CD4-positive, alpha-beta T cell treated with Interleukin-17A for 4 hours (primary cell): ENCODE results near the gene LHFPL6.

Experiments
- DNase-seq: peaks from one replicate; pipeline ENCODE4 v3.0.0-alpha.2; 2020; ENCODE audit warnings: mixed read lengths

The LHFPL6 gene

GRCh38 chr13:39602614-39603366 lies at the start of gene LHFPL6:
Gene LHFPL6, minus strand, starts transcription at chr13:39603193.
- peak; percentile 39 for DNase-seq

- no peak for DNase-seq
These were observed 43.1 kb upstream of the LHFPL6 start for GRCh38 chr13:39646122-39646521.

GRCh38 chr13:39641645-39642044 lies 38.7 kb upstream of the LHFPL6 start:
- DNase-seq, result no peak

- DNase-seq, result no peak
These were observed 34.9 kb upstream of the LHFPL6 start for GRCh38 chr13:39637890-39638289.

GRCh38 chr13:39635564-39635963 lies 32.6 kb upstream of the LHFPL6 start:
- DNase-seq, result no peak

- no peak for DNase-seq
These were observed 30.0 kb upstream of the LHFPL6 start for GRCh38 chr13:39632994-39633393.

- no peak for DNase-seq
These were observed 28.3 kb upstream of the LHFPL6 start for GRCh38 chr13:39631307-39631706.

- no peak for DNase-seq
These were observed 20.5 kb upstream of the LHFPL6 start for GRCh38 chr13:39623466-39623865.

GRCh38 chr13:39618561-39618960 lies 15.6 kb upstream of the LHFPL6 start:
- no peak for DNase-seq

GRCh38 chr13:39616087-39616694 lies 13.2 kb upstream of the LHFPL6 start:
- DNase-seq, result peak; percentile 51

GRCh38 chr13:39612023-39612637 lies 9.1 kb upstream of the LHFPL6 start:
- DNase-seq, result peak; percentile 68

GRCh38 chr13:39607876-39608275 lies 4.9 kb upstream of the LHFPL6 start:
- no peak for DNase-seq

GRCh38 chr13:39605677-39606320 lies 2.8 kb upstream of the LHFPL6 start:
- DNase-seq, result no peak

GRCh38 chr13:39604756-39605155 lies 1.8 kb upstream of the LHFPL6 start:
- no peak for DNase-seq

GRCh38 chr13:39603424-39603947 lies 493 bp upstream of the LHFPL6 start:
- no peak for DNase-seq

- no peak for DNase-seq
These were observed 748 bp downstream of the LHFPL6 start for GRCh38 chr13:39602277-39602613.

GRCh38 chr13:39601636-39602035 lies 1.4 kb downstream of the LHFPL6 start:
- DNase-seq, result no peak

- no peak for DNase-seq
These were observed 2.2 kb downstream of the LHFPL6 start for GRCh38 chr13:39600766-39601165.

GRCh38 chr13:39599842-39600241 lies 3.2 kb downstream of the LHFPL6 start:
- no peak for DNase-seq

GRCh38 chr13:39599012-39599411 lies 4.0 kb downstream of the LHFPL6 start:
- DNase-seq, result no peak

GRCh38 chr13:39597838-39598237 lies 5.2 kb downstream of the LHFPL6 start:
- no peak for DNase-seq

GRCh38 chr13:39596685-39597084 lies 6.3 kb downstream of the LHFPL6 start:
- DNase-seq, result no peak

GRCh38 chr13:39596176-39596575 lies 6.8 kb downstream of the LHFPL6 start:
- DNase-seq, result no peak
